ENCODE results near the gene ATPAF1.

ATPAF1 gene

GRCh38 chr1:46601257-46602007 is 66.7 kb downstream of the ATPAF1 start:
- ChIA-PET CTCF (no interaction called here), POLR2A (no interaction called here)
- TF ChIP-seq BHLHE40 (IDR thresholded peaks at IDR 0.05; ENCODE audit: borderline replicate concordance): no peak
- TF ChIP-seq FOXA1 (IDR thresholded peaks at IDR 0.05): no peak
- TF ChIP-seq SP1 (IDR thresholded peaks at IDR 0.05): no peak
- no peak for TF ChIP-seq HDGF (IDR thresholded peaks at IDR 0.05; ENCODE audit: borderline replicate concordance)
- TF ChIP-seq FOXM1 (IDR thresholded peaks at IDR 0.05; ENCODE audit: borderline replicate concordance): no peak
- TF ChIP-seq FOXK2 (IDR thresholded peaks at IDR 0.05): no peak
- TF ChIP-seq NFRKB (IDR thresholded peaks at IDR 0.05): no peak
- no peak for DNase-seq (ENCODE audit: extremely low spot score)

- ChIA-PET POLR2A (interaction anchor here (1.4 kb wide), 1 partner anchor 13 kb away, joined by 3 read pairs; no protein-coding TSS in a partner anchor), CTCF (no interaction called here)
These were observed 68.8 kb downstream of the ATPAF1 start for GRCh38 chr1:46599059-46599970.

GRCh38 chr1:46596846-46597245 is 71.3 kb downstream of the ATPAF1 start:
- TF ChIP-seq PKNOX1 (IDR thresholded peaks at IDR 0.05): no peak
- POLR2A ChIA-PET: no interaction called here
- CTCF ChIA-PET: interaction anchor here (0.7 kb wide), 1 partner anchor 43 kb away, joined by 3 read pairs; no protein-coding TSS in a partner anchor
- no peak for DNase-seq (ENCODE audit: extremely low spot score)

More at GRCh38 chr1:46599059-46599970, 68.8 kb downstream of the ATPAF1 start:
- TF ChIP-seq L3MBTL2 (conservative IDR thresholded peaks at IDR 0.05) (no peak), NFRKB (IDR thresholded peaks at IDR 0.05) (no peak), PKNOX1 (IDR thresholded peaks at IDR 0.05) (no peak), CTBP1 (IDR thresholded peaks at IDR 0.05; ENCODE audit: borderline replicate concordance) (no peak), ARNT (IDR thresholded peaks at IDR 0.05) (no peak), ZNF384 (IDR thresholded peaks at IDR 0.05) (no peak), BHLHE40 (IDR thresholded peaks at IDR 0.05; ENCODE audit: borderline replicate concordance) (no peak), LEF1 (IDR thresholded peaks at IDR 0.05; ENCODE audit: borderline replicate concordance) (no peak), HDGF (IDR thresholded peaks at IDR 0.05; ENCODE audit: borderline replicate concordance) (no peak), FOXK2 (IDR thresholded peaks at IDR 0.05) (no peak)
- no peak for DNase-seq (ENCODE audit: extremely low spot score)

GRCh38 chr1:46596036-46596435 is 72.1 kb downstream of the ATPAF1 start:
- TF ChIP-seq FOXK2 (IDR thresholded peaks at IDR 0.05) (no peak), ARNT (IDR thresholded peaks at IDR 0.05) (no peak), SP1 (IDR thresholded peaks at IDR 0.05) (no peak), LEF1 (IDR thresholded peaks at IDR 0.05; ENCODE audit: borderline replicate concordance) (no peak), BHLHE40 (IDR thresholded peaks at IDR 0.05; ENCODE audit: borderline replicate concordance) (no peak), FOXM1 (IDR thresholded peaks at IDR 0.05; ENCODE audit: borderline replicate concordance) (no peak), L3MBTL2 (conservative IDR thresholded peaks at IDR 0.05) (no peak)
- ChIA-PET POLR2A (no interaction called here), CTCF (interaction anchor here (0.6 kb wide), 1 partner anchor 874 kb away, joined by 3 read pairs; no protein-coding TSS in a partner anchor)
- no peak for DNase-seq (ENCODE audit: extremely low spot score)

GRCh38 chr1:46595127-46595526 is 73.0 kb downstream of the ATPAF1 start:
- ChIA-PET CTCF (interaction anchor here (0.6 to 1.0 kb wide), 2 partner anchors 9 to 193 kb away, joined by 3 read pairs; partner anchors contain the start of gene MKNK1), POLR2A (interaction anchor here (2.0 kb wide), 1 partner anchor 9 kb away, joined by 16 read pairs; the partner anchor contains the start of gene MKNK1)
- TF ChIP-seq PKNOX1 (IDR thresholded peaks at IDR 0.05): no peak
- TF ChIP-seq FOXM1 (IDR thresholded peaks at IDR 0.05; ENCODE audit: borderline replicate concordance): no peak
- no peak for TF ChIP-seq FOXK2 (IDR thresholded peaks at IDR 0.05)
- no peak for TF ChIP-seq L3MBTL2 (conservative IDR thresholded peaks at IDR 0.05)
- TF ChIP-seq SP1 (IDR thresholded peaks at IDR 0.05): no peak
- TF ChIP-seq LEF1 (IDR thresholded peaks at IDR 0.05; ENCODE audit: borderline replicate concordance): no peak
- no peak for TF ChIP-seq BHLHE40 (IDR thresholded peaks at IDR 0.05; ENCODE audit: borderline replicate concordance)
- no peak for TF ChIP-seq NFRKB (IDR thresholded peaks at IDR 0.05)
- no peak for TF ChIP-seq ARNT (IDR thresholded peaks at IDR 0.05)
- no peak for TF ChIP-seq ELF4 (IDR thresholded peaks at IDR 0.05)
- TF ChIP-seq TARDBP (IDR thresholded peaks at IDR 0.05): no peak
- no peak for TF ChIP-seq HDGF (IDR thresholded peaks at IDR 0.05; ENCODE audit: borderline replicate concordance)
- no peak for TF ChIP-seq ZNF384 (IDR thresholded peaks at IDR 0.05)
- DNase-seq (ENCODE audit: extremely low spot score): no peak

GRCh38 chr1:46594063-46594462 is 74.1 kb downstream of the ATPAF1 start:
- TF ChIP-seq NFRKB (IDR thresholded peaks at IDR 0.05): no peak
- ChIA-PET CTCF (interaction anchor here (1.0 to 1.1 kb wide), 2 partner anchors 10 to 11 kb away, joined by 3 to 4 read pairs; partner anchors contain the start of gene MKNK1), POLR2A (interaction anchor here (2.0 kb wide), 1 partner anchor 10 kb away, joined by 16 read pairs; the partner anchor contains the start of gene MKNK1)
- DNase-seq (ENCODE audit: extremely low spot score): no peak

All from HEK293T (cell line).